ENCODE data around the gene NDUFAB1.
"Not testable (repeated sequence)": the region's sequence is repeated elsewhere in the genome, so short reads cannot be mapped to it uniquely, and the experiment has no call there.

Gene NDUFAB1

DNA sequence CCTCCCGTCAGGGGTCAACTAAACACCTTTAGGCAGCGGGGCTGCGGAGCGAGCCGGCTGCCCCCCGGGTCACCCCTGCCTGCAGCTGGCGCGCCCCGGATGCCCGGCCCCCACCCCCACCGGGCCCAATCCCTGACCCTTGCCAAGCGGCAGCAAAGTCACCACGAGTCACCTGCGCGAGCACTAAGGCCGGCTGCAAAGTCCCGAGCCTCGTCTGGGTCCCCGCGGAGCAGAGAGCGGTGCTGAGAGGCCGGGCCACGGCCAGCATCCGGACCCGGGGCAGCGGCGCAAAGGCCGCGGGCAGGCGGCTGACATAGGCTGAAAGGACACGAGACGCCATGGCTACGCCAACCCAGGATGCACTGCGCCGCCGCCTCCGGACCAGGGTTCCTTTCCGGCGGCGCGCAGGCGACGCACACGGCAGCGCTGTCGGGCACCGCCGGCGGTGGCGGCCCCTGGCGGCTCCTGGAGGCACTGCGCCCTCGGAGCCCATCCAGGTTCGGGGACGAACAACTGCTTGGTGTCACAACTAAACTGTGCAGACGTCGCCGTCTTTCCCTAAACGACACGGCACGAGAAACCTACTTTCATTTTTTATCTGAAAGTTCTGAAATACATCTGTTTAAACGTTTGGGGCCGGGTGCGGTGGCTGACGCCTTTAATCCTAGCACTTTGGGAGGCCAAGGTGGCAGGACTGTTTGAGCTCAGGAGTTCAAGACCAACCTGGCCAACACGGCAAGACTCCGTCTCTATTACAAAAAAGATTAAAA is at the start of gene NDUFAB1:
NDUFAB1 (minus strand) TSS at position 366 of the 770 bp plus-strand sequence; CDS start at position 340, 26 bp downstream.
- peak; percentile 83 for DNase-seq

DNA sequence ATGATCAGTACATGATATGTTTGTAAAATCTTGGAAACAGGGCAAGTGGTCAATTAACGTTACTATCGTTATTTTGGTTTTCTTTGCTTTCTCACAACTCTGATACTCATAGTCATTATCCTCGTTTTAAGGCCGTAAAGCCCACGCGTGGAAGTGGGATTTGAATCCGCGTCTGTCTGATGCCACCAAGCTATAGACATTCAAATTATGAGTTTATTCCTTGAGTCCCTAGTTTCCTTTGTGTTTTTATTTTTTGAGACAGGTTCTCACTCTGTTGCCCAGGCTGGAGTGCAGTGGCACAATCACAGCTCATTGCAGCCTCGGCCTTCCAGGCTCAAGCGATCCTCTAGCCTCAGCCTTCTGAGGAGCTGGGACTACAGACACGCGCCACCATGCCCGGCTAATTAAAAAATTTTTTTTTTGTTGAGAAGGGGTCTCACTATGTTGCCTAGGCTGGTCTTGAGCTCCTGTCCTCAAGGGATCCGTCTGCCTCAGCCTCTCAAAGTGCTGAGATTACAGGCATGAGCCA is 46.2 kb upstream of the NDUFAB1 start:
- DNase-seq = no peak

DNA sequence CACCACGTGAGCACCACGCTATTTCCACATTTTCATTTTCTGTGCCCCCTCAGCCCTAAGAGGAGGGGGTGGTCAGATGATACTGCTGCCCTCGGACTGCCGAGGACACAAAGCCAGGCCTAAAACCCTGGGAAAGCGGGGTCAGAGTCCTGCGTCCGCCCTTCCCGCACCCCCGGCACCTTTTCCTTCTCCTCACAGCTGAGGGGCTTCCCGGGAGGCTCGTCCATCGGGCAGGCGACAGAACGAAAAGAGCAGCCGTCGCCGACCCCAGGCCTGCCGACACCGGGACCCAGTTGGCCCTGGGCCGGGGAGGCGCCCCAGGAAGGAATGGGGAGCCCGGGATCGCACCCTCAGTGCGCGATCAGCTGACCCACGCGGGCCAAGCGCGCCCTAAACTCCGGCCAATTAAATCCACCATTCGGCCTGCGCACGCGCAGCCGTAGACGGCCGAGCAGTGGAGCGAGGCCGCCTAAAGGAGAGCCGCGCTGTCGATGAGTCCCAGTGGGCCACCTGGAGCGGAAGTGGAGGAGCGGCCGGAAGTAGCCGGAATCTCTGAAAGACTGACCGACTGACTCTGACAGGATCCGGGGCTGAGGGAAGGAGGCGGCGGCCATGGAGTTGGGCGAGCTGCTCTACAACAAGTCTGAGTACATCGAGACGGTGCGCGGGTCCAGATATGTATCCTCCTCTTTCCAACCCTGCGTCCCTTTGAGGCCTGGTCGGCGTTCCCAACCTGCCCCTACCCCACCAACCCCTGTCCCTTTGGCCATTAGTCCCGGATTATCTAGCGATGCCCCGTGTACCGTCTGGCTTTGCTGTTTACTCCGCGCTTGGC is 45.0 kb upstream of the NDUFAB1 start, which contains the start of the genes DCTN5 and PALB2:
DCTN5 (plus strand) TSS at position 536 of the 835 bp plus-strand sequence; CDS start at position 613, 77 bp downstream.
PALB2 (minus strand) TSS at position 380 of the 835 bp plus-strand sequence; CDS start at position 227, 153 bp downstream.
- DNase-seq = peak; percentile 74

DNA sequence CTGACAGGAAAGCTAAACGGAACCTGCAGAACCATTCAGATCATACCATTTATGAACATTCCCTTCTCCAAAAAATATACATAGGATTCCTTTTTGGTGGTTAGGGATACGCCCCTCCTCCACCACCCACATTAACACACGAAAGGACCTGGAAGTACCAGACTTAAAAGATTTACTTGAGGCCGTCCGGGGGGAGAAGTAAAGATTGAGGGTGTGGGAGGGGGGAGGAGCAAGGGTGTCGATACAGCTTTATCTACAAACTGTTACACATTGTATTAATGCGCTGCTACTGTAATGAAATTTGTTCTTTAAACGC is 44.5 kb upstream of the NDUFAB1 start:
- no peak for DNase-seq

- no peak for DNase-seq
Measured at GRCh38 chr16:23635958-23636357, 39.8 kb upstream of the NDUFAB1 start.

GRCh38 chr16:23634461-23635036 is 38.4 kb upstream of the NDUFAB1 start:
- no peak for DNase-seq

DNA sequence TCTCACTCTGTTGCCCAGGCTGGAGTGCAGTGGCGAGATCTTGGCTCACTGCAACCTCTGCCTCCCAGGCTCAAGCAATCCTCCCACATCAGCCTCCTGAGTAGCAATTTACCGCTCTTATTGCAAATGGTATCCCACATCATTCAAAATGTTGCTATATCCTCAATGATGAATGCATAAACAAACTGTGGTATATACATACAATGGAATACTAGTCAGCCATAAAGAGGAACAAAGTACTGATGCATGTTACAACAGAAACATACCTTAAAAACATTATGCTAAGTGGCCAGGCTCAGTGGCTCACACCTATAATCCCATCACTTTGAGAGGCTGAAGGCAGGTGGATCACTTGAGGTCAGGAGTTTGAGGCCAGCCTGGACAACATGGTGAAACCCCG is 35.8 kb upstream of the NDUFAB1 start:
- DNase-seq = not testable (repeated sequence)

- no peak for DNase-seq
Measured at GRCh38 chr16:23629516-23629915, 33.4 kb upstream of the NDUFAB1 start.

GRCh38 chr16:23624092-23624491 is 28.0 kb upstream of the NDUFAB1 start:
- DNase-seq = no peak

DNA sequence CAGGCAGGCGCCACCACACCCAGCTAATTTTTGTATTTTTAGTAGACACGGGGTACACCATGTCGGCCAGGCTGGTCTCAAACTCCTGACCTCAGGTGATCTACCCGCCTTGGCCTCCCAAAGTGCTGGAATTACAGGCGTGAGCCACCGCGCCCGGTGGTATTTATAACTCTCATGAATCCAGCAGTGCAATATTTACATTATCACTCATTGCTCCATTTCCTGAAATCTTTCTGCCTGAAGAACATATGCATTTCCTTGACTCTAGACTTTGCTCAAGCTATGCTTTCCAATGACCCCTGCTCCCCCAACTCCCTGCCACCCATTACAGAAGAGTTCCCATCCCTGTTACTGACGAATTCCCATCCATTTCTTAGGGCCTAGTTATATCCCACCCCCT is 19.7 kb upstream of the NDUFAB1 start:
- no peak for DNase-seq

DNA sequence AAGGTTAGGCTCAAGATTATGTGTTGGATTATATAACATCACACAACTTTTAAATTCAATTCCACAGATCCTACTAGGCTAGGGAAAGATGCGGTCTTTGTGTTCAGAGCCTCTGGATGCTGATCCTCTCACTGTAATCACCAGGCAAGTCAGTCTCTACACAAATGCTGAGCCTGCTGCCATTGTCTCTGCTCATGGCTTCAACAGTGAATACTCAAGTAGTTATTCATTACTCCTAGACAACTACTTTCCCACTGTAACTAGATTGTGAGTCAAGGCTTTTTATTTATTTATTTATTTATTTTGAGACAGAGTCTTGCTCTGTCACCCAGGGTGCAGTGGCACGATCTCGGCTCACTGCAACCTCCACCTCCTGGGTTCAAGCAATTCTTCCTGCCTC is 15.8 kb upstream of the NDUFAB1 start:
- DNase-seq = no peak

DNA sequence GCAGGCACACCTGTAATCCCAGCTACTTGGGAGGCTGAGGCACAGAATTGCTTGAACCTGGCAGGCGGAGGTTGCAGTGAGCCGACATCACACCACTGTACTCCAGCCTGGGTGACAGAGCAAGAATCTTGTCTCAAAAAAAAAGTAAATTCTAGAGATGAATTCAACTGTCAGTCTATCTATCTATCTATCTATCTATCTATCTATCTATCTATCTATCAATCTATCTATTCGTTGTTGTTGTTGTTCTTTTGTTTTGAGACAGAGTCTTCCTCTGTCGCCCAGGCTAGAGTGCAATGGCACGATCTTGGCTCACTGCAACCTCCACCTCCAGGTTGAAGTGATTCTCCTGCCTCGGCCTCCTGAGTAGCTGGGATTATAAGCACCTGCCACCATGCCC is 14.8 kb upstream of the NDUFAB1 start:
- DNase-seq = not testable (repeated sequence)

GRCh38 chr16:23609929-23610328 is 13.8 kb upstream of the NDUFAB1 start:
- no peak for DNase-seq

DNA sequence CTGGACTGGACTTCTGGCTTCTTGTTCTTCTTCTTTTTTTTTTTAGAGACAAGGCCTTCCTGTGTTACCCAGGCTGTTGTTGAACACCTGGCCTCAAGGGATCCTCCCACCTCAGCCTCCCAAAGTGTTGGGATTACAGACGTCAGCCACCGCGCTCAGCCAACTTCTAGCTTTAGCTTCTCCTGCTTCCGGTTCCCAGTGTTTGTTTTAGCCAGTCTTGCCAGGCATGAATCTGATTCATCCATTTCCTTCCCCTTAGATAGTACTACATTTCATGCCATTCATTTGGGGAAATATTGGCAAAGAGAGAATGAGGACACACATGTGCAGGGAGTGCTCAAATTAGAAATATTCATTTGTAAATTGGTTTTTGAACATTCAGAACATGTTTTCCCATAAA is 12.1 kb upstream of the NDUFAB1 start:
- DNase-seq = no peak

GRCh38 chr16:23607726-23608125 is 11.6 kb upstream of the NDUFAB1 start:
- DNase-seq = no peak

DNA sequence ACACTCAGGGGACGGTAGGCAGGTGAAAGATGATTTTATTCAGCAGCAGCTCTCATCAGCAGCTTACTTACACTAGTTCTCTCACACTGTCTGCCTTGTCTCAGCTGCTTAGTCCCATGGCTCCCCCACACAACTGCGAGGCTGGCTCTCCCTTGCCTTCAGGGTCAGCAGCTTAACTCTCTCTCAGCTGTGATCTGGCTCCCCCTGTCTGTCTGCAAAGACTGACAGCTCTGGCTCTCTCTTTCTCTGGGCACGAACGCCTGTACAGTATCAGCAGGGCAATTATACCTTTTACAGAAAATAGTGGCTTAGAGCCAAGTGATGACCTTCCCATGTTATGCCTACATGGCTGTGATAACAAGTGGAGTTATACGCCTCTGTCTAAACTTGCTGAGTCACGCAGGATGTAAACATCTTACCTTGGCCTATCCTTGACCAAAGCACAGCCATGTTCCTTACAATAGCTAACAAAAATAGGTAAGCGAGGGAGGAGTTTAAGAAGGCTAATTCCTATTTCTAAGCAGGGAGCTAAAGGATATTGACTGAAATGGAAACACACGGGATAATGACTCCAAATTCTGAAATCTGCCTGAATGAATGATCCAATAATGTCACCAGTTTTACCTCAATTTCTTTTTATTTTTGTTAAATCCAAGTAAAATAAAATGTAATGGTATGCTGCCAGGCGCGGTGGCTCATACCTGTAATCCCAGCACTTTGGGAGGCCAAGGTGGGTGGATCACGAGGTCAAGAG is 1.1 kb upstream of the NDUFAB1 start:
- no peak for DNase-seq

DNA sequence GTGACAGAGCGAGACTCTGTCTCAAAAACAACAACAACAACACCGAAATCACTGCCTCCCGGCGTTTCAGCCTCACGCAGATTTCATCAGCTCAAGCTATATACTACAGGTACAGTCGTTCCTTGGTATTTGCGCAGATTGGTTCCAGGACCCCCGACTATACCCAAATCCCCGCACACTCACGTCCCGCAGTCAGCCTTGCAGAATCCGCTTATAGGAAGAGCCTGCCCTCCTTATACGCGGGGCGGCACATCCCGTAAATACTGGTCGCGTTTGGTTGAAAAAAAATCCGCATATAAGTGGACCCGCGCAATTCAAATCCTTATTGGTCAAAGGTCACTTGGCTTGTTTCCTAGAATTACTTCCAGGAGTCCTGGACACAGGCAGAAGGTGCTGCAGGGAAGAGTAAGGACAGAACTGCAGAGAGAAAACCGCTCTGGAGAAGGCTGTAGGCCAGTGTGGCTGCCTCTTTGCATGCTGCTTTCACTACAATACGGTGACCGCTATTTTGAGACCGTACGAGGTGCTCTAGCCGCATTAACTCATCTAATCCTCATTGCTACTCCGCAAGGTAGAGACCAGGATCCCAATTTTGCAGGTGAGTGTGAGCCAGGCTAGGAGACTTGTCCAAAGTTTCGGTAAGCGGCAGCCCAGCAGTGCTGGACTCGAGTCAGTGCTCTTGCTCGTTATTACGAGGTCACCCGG is 718 bp downstream of the NDUFAB1 start:
- DNase-seq = no peak

- no peak for DNase-seq
Measured at GRCh38 chr16:23594186-23594585, 1.9 kb downstream of the NDUFAB1 start.

DNA sequence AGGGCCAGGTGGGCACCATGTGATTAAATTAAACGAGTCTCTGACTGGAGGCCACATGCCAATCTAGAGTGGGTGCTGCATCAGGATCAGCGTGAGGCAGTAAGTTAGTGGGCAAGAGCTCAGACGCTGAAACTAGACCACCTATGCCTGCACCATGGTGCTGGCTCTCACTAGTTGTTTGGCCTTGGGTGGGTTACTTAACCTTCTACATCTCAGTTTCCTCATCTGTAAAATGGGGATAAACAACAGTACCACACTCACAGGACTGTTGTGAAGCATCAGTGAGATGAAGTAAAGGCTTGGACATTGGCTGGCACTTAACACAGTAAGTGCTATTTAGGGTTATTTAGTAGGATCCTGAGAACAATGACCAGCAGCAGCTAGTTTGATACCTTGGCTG is 5.9 kb downstream of the NDUFAB1 start:
- no peak for DNase-seq

DNA sequence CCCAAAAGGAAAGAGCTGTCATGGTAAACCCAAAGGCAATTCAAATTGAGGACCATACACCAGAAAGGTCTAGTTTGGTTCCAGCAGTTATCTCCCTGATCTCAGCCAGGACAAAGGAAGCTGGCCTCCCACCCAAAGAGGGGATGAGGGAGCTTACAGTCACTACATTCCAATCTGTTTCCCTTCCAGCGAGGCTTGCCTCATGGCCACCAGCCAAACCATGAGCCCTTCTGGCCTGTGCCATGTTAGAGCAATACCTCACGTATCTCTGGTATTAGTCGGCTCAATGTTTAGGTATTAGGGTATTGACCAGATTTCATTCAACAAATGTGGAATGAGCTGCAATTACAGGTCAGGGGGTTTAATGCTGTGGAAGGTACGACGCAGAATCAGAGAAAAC is 8.4 kb downstream of the NDUFAB1 start:
- no peak for DNase-seq

- no peak for DNase-seq
Measured at GRCh38 chr16:23584186-23585076, 11.7 kb downstream of the NDUFAB1 start.
